ENCODE results near the gene MAGI2.

DNA sequence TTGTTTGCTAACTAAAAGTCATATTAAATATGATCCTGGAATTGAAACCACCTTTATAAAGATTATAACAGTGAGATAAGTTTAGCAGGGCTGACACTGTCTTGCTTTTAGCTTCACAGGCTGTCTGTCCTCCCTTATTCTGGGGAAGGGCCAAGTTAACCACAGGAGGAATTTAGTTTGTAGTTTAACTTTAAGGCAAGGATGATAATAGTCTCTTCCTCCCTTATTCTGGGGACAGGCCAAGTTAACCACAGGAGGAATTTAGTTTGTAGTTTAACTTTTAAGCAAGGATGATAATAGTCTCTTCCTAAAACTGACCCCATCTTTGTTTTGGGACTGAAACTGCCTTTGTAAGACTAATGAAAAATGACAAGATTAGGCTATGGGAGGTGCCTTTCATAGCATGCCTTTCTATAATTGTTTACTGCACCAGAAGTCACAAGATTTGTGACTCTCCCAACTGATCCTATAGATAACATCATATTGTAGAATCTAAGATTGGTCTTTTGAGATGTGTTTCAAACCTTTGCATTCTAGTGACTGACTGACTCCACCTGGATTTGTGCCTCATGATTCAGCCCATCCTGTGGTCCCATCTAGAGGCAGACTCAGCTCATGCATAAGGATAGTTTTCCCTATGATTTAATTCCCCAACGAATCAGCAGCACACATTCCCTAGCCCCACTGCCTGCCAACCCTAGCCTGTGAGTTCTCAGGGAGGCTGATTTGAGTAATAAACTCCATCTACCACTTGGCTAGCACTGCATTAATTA lies 212.0 kb downstream of the MAGI2 start:
- TF ChIP-seq, protein P1, sequence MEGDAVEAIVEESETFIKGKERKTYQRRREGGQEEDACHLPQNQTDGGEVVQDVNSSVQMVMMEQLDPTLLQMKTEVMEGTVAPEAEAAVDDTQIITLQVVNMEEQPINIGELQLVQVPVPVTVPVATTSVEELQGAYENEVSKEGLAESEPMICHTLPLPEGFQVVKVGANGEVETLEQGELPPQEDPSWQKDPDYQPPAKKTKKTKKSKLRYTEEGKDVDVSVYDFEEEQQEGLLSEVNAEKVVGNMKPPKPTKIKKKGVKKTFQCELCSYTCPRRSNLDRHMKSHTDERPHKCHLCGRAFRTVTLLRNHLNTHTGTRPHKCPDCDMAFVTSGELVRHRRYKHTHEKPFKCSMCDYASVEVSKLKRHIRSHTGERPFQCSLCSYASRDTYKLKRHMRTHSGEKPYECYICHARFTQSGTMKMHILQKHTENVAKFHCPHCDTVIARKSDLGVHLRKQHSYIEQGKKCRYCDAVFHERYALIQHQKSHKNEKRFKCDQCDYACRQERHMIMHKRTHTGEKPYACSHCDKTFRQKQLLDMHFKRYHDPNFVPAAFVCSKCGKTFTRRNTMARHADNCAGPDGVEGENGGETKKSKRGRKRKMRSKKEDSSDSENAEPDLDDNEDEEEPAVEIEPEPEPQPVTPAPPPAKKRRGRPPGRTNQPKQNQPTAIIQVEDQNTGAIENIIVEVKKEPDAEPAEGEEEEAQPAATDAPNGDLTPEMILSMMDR (IDR thresholded peaks at IDR 0.05), result no peak
- no peak for TF ChIP-seq POLR2A (IDR thresholded peaks at IDR 0.05)

Data from body of pancreas (tissue), 4 donors.